Suppressor macrophage treated with lipopolysaccharide for 1 hour (primary cell): ENCODE data around the gene LMCD1.

ENCODE experiments used
- DNase-seq, 3 donors: peaks; one replicate each; pipeline ENCODE4 v3.0.0-alpha.2; 2020 to 2022

LMCD1 gene

DNA sequence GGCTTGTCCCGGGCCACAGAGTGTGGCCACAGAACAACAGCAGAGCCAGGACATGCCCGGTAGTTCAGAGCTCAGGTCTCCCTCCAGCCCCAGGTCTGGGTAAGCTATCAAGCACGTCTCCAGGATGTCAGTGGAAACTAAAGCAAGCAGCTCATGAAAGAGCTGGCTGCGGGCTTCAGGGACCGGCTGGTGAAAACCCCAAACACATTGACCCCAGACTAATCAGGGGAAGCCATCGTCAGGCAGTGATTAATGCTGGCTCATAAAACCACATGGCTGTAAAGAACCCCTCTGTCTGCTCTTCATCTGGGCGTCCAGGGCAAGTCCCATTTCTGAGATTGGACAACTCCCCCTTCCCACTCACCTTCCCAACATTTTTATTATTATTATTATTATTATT is 37.8 kb downstream of the LMCD1 start:
- no peak for DNase-seq

- DNase-seq = no peak
Measured at GRCh38 chr3:8540456-8540855, 38.8 kb downstream of the LMCD1 start.

DNA sequence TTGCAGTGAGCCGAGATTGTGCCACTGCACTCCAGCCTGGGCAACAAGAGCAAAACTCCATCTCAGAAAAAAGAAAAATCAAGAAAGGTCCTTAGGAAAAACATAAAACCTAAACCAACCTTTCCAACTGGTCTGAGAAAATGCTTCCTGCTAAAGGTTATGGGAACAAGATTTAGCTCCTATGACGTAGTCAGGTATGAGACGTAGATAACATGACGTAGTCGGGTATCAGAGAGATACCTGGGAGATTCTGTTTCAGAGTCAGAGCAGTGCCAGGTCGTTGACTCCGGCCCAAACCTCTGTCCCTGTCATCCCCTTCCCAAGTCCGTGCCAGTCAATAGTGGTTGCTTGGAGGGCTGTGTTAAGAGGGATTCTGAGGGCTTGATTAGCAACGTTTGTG is 39.9 kb downstream of the LMCD1 start:
- DNase-seq = no peak

DNA sequence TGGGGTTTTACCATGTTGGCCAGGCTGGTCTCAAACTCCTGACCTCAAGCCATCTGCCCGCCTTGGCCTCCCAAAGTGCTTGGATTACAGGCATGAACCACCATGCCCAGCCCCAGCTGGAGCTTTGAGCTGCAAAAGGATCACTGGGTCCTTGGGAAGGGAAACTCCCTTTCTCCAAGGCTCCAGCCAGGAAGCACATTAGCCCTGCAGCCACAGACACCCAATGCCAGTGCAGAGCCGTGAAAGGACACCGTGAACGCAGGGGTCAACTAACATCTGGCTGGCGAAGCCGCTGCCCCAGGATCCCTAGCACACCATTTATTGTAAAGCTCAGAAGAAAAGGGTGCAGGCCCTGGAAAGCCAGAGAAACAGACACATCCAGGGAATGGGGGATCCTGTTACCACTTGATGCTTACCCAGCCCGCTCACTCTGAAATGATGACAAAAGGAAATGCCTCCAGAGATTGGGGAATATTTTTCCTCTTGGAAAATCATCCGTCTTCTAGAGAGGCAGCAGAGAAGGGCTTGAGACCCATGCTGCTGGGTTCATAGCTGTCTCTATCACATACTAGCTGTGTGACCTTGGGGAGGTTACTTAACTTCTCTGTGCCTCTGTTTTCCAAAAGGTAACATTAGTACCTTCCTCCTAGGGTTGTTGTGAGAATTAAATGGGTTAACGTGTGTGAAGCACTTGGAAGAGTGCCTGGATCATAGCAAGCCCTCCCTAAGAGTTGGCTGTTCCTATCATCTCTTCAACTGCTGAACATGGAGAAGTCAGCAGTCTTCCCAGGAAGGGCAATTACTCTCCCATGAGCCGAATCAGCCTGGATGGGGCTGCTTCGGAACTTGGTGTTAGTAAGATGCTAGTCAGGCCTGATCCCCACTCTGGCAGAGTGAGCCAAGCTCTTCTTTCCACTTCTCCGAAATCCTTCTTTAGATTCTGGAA is 40.8 kb downstream of the LMCD1 start:
- DNase-seq = no peak

DNA sequence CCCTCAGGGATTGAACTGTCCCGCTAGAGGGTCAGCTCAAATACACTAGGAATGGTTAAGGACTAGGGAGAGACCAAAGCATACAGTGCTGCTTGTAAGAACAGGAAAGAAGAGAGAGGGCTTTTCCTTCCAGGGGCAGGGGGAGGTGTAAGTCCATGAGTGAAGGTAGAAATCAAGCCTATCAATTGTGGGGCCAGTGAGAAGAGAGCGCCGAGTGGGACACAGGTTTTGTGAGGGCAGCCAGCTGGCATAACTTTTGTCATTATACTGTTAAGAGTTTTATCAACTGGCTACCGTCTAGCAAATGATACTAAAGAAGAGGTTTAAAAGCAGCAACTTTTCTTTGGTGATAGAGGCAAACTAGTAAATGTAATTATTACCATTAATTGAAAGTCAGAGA is 45.0 kb downstream of the LMCD1 start:
- no peak for DNase-seq

DNA sequence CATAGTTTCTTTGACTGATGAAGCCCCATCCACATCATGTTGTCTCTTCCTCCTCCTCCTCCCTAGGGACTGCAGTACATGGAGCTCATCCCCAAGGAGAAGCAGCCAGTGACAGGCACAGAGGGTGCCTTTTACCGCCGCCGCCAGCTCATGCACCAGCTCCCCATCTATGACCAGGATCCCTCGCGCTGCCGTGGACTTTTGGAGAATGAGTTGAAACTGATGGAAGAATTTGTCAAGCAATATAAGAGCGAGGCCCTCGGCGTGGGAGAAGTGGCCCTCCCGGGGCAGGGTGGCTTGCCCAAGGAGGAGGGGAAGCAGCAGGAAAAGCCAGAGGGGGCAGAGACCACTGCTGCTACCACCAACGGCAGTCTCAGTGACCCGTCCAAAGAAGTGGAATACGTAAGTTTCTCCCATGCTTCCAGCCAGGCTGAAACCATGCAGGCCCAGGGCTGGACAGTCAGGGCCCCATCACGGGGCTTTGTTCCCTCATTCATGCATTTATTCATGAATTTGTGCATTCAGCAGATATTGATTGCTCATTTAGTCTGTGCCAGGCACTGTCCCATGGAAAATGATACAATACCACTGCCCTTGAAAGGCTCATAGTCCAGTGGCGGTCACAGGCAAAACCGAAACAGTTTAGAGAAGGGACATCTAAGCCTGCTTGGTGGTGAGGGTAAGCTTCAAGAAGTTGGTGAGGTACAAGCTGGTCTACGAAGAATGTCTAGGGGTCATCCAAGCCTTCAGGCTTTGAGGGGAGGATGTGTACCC is 47.1 kb downstream of the LMCD1 start:
- no peak for DNase-seq

GRCh38 chr3:8549354-8549753 is 47.7 kb downstream of the LMCD1 start:
- DNase-seq = no peak

- DNase-seq = no peak
Measured at GRCh38 chr3:8550611-8551010, 49.0 kb downstream of the LMCD1 start.

- DNase-seq = no peak
Measured at GRCh38 chr3:8552223-8552762, 50.7 kb downstream of the LMCD1 start.

- DNase-seq = no peak
Measured at GRCh38 chr3:8553405-8553804, 51.8 kb downstream of the LMCD1 start.

- no peak for DNase-seq
Measured at GRCh38 chr3:8554696-8555095, 53.1 kb downstream of the LMCD1 start.

DNA sequence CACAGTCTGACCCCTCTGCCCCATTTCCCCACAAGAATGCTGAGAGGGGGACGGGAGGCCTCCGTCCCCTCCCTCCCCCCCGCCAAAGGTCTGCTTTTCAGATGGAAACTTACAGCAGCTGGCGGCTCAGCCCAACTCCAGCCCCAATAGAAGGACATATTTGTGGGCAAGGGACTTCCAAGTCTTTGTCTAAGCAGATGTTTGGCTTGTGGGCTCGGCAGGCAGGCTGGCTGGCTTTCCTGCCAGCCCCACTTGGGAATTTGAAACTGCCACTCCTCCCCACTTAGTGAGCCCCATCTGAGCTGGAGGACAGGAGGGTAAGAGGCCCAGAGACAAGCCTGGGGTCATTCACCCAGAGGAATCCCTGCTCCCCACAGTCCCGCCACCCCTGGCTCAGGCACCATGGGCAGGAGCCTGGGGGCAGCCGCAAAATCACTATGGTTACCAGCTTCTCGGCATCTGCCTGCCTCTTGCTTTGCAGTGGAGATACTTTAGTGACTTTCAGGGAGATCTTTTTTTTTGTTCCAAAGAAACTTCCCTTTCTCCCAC is 53.6 kb downstream of the LMCD1 start:
- DNase-seq = no peak

- DNase-seq = no peak
Measured at GRCh38 chr3:8555725-8556472, 54.3 kb downstream of the LMCD1 start.

- DNase-seq = no peak
Measured at GRCh38 chr3:8556473-8556869, 54.8 kb downstream of the LMCD1 start.

- DNase-seq = no peak
Measured at GRCh38 chr3:8557298-8557697, 55.7 kb downstream of the LMCD1 start.

DNA sequence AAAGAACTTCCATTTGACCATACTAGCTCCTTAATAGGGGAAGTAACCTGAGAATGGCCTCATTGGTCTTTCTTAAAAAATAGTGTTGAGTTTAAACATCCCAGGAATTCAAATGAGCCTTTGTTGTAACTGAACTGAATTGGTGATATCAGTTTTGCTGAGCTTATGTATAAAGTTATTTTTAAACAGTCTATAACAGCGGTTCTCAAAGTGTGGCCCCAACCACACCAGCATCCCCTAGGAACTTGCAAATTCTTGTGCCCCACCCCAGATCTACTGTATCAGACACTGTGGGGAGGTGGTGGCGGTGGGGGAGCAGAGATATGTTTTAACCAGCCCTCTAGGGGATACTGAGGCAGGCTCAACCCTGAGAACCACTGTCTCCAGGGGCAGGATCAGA is 57.0 kb downstream of the LMCD1 start:
- DNase-seq = no peak

- DNase-seq = no peak
Measured at GRCh38 chr3:8559351-8559750, 57.7 kb downstream of the LMCD1 start.

- peak in 2 of 3 donors; percentile 15 to 20 for DNase-seq
Measured at GRCh38 chr3:8560366-8561007, 58.9 kb downstream of the LMCD1 start.

- no peak for DNase-seq
Measured at GRCh38 chr3:8561370-8561769, 59.7 kb downstream of the LMCD1 start.

GRCh38 chr3:8562081-8562595 is 60.5 kb downstream of the LMCD1 start:
- no peak for DNase-seq

GRCh38 chr3:8563146-8563545 is 61.5 kb downstream of the LMCD1 start:
- DNase-seq = no peak

DNA sequence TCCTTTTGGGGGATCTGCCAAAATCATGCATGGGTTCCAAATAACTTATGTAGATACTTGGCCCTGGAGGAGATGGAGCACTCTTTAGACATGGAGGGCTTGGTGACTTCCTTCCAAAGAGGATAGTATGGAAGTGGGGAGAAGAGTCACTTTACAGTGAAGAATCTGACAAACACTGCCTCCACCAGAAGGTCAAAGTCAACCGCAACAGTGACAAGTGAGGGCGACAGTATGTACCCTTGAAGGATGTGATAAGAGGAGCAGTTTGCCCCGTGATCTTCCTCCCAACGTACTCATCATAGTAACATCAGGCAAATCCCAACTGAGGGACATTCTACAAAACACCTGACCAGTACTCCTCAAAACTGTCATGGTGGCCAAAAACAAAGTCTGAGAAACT is 62.0 kb downstream of the LMCD1 start:
- DNase-seq = no peak
